Skin epidermis (tissue), 12 donors: Measurements from ENCODE around the gene ADCY9.
A peak's percentile ranks its signal among the peaks of the same experiment; 100 is the strongest.
"Not testable (repeated sequence)": the region's sequence is repeated elsewhere in the genome, so short reads cannot be mapped to it uniquely, and the experiment has no call there.

Experiments used
- H3K27ac ChIP-seq, 21 experiments: fragments of 200-600 bp; sonication (generic) in 11 of 21; one replicate each; pipeline ENCODE4 v1.5.0; 2020; ENCODE audit warnings: mild to moderate bottlenecking in 3 of 21, inconsistent platforms in 2 of 21, moderate library complexity in 2 of 21
- H3K4me3 ChIP-seq, 7 experiments: fragments of 200-600 bp; sonication (generic) in 2 of 7; one replicate each; pipeline ENCODE4 v1.5.0; 2020; ENCODE audit warnings: inconsistent platforms in 2 of 7, mild to moderate bottlenecking in 2 of 7, moderate library complexity in 1 of 7

Gene ADCY9

DNA sequence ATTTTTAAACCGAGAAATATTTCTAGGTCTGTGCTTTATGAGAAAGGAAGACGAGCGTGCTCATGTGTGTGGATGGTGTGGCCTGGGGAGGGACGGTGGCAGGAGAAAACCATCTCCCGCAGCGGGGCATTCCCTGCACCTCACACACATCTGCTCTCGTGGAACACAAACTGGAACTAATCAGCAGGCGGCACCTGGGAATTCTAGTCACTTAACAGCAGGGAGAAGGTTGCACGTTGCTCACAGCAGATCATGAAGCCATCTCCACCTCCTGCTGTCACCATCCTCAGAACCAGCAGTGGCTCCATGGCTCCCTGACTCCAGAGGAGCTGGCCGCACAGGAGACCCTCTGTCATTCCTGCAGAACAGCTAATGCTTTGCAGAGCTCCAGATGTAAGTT is 35.2 kb downstream of the ADCY9 start:
- no peak overlapping the region for H3K4me3 ChIP-seq
- peak overlapping the region in 1 of 21 experiments; percentile 10 for H3K27ac ChIP-seq

DNA sequence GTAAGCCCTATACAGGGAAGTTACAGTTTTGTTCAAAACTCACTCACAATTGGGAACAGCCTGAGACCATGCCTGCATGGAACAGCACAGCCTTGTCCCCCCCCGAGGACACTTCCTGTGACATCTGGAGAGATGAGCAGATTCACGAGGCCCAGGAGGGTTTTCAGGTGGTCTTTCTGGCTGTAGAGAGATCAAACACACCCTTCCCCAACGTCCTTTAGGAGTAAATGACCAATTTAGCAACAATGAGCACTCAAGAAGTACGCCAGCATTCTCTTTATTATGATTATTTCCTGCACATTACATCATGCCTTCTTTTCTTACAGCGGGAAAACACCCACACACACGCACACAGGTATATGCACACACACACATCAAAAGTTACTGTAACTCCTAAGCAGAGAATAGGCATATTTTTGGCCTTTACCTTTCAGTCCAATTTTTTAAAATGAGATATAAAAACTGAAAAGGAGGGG is 39.0 kb downstream of the ADCY9 start:
- no peak overlapping the region for H3K27ac ChIP-seq
- no peak overlapping the region for H3K4me3 ChIP-seq

DNA sequence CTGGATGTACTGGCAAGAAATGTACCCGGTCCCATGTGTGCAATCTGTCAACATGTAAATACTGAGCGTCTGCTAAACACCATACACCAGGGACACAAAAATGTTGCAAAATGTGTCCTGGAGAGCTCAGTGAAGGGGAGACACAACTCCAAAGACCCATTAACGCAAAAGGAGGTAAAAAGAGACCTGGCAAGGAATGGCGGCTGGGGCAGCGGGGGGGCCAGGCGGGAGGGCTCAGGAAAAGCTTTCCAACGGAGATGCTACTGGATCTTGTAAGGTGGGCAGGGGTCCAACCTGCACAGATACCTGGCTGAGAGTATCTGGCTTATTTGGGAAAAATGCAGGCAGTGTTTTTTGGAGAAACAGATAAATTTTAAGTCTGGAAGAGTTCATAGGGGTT is 40.7 kb downstream of the ADCY9 start:
- Histone ChIP-seq H3K27ac (no peak overlapping the region), H3K4me3 (no peak overlapping the region)

DNA sequence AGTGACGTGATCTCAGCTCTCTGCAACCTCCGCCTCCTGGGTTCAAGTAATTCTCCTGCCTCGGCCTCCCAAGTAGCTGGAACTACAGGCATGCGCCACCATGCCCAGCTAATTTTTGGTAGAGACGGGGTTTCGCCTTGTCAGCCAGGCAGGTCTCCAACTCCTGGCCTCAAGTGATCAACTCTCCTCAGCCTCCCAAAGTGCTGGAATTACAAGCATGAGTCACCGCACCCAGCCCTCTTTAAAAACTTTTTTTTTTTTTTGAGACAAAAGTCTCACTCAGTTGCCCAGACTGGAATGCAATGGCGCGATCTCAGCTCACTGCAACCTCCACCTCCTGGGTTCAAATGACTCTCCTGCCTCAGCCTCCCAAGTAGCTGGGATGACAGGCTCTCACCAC is 43.1 kb downstream of the ADCY9 start:
- H3K4me3 ChIP-seq, H3K27ac ChIP-seq: not testable (repeated sequence)

DNA sequence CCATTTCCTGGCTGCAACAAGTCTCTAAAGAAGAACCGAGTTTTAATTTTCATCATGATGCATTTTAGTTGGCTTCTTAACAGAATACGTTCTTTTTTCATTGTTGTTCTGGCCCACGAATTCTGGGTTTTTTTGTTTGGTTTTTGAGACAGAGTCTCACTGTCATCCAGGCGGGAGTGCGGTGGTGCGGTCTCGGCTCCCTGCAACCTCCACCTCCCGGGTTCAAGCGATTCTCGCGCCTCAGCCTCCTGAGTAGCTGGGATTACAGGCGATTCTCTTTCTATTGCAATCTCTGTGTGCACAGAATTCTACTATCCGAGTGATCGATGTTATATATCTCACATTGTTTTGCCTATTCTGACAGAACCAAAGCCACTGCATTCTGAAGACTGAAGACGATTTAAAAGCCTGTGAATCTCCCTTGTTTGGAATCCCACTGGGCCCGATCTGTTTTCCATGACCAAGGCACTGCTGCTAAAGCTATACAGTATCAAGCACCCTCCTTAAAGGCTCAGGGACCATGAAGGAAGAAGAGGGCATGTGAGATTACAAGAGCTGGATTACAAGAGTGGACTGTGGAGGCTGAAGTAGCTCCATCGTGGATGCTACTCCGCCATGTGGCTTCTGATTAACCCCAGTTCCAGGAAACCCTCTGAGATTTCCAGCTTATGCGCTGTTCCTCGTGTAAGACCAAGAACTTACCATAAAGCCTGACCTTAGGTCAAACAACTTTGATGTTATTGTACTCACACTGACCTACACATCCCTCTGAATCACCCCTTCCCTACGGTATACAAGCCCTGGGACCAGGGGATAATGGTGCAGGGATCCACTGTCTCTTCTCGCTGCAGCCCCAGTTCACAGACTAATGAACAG is 44.3 kb downstream of the ADCY9 start:
- Histone ChIP-seq H3K4me3 (no peak overlapping the region), H3K27ac (no peak overlapping the region)

DNA sequence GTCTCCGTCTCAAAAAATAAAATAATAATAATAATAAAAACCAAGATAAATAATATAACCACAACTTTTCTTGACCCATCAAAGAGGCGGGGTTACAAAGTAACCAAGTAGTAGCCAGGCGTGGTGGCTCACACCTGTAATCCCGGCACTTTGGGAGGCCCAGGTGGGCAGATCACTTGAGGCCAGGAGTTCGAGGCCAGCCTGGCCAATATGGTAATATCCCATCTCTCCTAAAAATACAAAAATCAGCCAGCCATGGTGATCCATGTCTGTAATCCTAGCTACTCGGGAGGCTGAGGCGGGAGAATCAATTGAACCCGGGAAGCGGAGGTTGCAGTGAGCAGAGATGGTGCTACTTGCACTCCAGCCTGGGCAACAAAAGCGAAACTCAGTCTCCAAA is 45.3 kb downstream of the ADCY9 start:
- Histone ChIP-seq H3K27ac (no peak overlapping the region), H3K4me3 (no peak overlapping the region)

DNA sequence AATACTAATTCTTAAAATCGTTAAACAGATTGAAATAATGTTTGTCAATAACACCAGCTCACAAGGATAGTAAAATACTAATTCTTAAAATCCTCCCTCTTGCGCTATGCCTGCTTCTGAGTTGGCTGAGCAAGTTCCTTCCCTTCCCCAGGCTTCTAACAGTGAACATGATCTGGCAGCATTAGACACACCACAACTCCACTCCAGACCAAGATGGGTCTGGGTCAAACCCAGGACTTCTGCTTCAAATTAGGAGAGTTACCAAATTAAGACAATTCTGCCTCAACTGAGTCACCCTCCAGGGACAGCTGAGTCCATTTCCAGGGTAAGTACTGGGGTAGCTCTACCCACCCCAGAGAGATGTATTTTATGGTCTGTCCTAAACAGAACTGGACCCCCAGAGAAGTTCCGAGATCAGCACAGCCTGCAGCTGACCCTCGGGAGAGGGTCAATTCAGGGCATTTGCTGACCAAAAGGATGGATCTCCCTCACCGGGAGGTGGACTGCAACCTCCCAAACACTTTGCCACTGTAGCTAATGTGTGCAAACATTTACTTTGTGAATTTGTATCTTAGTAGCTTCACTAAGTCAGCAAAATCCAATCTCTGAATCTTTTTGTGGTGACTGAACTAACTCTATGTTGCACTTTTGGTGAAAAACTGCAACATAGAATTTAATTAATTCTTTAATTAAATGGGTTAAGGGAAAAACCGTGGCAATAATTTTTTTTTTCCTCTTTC is 48.8 kb downstream of the ADCY9 start:
- H3K4me3 ChIP-seq = no peak overlapping the region
- no peak overlapping the region for H3K27ac ChIP-seq

DNA sequence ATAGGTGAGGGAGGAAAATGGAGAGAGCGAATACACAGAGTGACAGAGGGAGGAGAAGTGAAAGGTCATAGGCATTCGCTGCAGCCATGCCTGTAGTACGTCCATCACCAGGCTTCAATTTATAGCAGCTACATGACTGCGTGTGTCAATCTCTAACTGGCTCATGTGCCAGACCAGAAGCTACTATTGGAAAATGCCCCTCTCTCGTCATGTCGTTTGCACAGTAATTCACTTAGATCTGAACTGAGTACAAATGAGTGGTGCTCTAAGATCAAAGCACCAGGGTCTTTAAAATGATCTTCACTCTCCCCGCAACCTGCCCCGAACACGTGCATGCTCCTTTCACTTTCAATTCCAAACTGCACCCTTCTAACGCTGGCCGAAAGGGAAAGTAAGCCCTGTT is 51.3 kb downstream of the ADCY9 start:
- Histone ChIP-seq H3K4me3 (peak overlapping the region in 1 of 7 experiments; percentile 13), H3K27ac (peak overlapping the region in 1 of 21 experiments; percentile 8)

DNA sequence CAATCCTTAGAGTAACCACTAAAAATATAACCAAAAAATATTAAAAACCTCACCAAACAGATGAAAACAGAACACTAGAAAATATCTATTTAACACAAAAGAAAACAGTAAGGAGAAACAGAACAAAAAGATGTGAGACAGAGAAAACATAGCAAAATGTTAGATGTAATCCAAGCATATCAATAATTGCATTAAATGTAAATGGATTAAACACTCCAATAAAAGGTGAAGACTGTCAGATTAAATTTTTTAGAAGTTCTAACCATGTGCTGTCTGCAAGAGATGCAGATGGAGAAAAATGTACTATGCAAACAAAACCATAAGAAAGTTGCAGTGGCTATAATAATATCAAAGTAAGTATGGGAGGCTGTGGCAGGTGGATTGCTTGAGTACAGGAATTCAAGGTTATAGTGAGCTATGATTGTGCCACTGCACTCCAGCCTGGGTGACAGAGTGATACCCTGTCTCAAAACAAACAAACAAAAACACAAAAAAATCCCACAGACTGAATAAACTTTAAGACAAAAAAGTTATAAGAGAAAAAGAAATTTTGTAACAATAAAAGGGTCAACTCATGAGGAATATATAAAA is 53.9 kb downstream of the ADCY9 start:
- H3K27ac ChIP-seq = no peak overlapping the region
- H3K4me3 ChIP-seq = no peak overlapping the region

DNA sequence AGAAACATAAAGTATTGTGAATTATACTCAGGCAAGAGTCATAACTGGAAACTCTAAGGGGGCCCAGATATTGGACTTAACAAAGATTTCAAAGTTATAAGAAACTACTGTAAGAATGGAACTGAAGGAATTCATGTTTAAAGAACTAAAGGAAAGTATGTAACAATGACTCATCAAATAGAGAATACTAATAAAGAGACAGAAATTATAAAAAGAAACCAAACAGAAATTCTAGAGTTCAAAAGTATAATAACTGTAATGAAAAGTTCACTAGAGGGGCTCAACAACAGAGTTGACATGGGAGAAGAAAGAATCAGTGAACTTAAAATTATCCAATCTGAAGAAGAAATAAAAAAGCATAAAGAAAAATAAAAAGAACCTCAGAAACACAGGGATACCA is 55.4 kb downstream of the ADCY9 start:
- H3K27ac ChIP-seq = no peak overlapping the region
- no peak overlapping the region for H3K4me3 ChIP-seq

DNA sequence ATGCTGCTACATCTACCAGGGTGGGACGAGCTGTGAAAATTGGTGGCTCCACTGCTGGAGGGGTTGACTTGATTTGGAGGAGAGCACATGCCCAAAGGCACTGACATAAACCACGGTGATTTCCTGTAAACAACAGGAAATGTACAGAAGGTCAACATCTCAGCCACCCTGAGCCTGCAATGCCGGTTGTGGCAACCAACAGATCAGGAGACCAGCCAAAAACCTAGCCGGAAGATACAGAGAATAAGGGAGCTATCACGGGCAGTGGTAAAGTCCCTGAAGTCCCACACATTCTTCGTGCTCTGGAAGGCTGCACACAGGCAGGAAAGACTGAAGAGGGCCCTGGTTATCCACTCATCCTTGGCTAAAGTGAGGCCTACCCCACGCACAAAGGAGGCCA is 56.2 kb downstream of the ADCY9 start:
- no peak overlapping the region for H3K4me3 ChIP-seq
- no peak overlapping the region for H3K27ac ChIP-seq

DNA sequence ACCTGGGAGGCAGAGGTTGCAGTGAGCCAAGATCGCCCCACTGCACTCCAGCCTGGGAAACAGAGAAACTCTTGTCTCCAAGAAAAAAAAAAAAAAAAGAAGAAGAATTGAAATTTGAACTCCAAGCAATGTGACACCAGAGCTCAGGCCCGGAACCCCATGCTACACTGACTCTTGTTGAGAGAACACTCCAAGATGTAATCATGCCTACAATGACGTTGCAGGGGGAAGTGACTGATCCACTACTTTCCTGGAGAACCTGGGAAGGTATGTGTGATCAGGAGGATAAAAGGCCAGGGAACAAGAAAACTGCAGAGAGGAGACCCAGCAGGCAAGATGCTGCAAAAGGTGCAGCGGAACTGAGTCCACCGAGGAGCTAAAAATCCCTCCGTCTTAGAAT is 57.9 kb downstream of the ADCY9 start:
- no peak overlapping the region for H3K27ac ChIP-seq
- no peak overlapping the region for H3K4me3 ChIP-seq

DNA sequence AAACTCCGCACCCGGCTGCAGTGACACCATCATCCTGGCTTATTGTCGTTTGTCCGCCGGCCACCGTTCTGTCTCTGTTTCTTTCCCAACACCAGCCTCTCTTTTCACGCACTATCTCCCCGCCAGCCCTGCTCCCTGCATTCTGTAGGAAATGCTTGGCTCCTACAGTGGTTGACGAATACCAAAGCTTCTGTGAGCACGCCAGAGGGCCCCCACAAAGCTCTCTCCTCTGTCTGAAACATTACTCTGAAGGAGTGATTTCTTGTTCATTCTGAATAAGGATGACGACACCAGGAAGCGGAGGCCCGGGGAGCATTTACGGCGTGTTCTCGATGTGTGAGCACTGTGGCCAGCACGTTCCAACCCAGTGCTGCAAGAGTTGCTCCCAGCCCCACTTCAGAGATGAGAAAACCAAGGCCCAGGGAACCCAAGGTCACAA is 58.8 kb downstream of the ADCY9 start:
- no peak overlapping the region for H3K27ac ChIP-seq

DNA sequence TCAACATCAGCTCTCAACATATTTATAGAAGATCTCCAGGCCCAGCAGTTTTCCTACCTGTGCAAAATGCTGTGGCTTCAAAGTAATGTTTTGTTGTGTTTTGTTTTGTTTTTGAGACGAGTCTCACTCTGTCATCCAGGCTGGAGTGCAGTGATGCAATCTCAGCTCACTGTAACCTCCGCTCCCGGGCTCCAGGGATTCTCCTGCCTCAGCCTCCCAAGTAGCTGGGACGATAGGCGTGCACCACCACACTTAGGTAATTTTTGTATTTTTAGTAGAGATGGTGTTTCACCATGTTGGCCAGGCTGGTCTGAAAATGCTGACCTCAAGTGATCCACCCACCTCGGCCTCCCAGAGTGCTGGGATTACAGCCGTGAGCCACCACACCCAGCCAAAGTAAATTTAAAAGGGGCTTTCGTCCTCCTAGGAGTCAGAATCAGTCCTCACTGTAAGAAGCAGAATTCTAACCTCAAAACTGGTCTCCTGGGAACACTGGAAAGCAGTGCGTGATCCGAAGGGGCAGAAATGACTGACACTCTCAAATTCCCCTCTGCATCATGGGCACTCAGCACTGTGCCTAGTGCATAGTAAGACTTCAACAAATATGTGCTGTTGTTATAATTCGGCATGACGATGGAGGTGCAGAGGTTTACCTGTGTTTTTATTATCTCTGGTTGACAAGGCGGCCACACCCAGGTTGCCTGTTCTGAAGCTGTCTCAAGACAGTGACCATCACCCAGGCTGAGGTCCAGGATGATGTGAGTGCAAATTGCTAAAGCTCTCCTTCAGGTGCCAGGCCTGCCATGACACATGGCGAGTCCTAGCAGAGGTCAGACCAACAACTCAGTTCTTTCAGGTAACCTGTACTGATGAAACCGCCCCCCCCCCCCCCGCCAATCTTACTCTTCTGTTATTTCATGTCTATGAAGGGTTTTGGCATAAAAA is 59.8 kb downstream of the ADCY9 start:
- Histone ChIP-seq H3K27ac (no peak overlapping the region), H3K4me3 (no peak overlapping the region)

More for the DNA sequence above, 58.8 kb downstream of the ADCY9 start:
- no peak overlapping the region for H3K4me3 ChIP-seq

DNA sequence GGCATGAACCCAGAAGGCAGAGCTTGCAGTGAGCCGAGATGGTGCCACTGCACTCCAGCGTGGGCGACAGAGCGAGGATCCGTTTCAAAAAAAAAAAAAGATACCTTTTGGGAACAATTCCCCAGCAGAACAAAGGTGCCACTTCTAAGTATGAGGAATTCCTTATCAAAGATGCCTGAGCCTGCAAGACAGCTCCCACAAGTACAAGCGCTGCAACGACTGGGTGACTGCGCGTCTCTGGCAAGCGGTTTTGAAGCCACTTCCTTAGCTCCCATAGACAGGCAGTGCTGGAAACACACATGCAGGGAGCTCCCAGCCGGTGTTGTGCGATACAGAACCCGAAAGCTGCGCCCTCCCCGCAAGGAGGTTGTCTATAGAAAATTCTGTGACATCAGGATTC is 60.5 kb downstream of the ADCY9 start:
- H3K27ac ChIP-seq = no peak overlapping the region
- no peak overlapping the region for H3K4me3 ChIP-seq

DNA sequence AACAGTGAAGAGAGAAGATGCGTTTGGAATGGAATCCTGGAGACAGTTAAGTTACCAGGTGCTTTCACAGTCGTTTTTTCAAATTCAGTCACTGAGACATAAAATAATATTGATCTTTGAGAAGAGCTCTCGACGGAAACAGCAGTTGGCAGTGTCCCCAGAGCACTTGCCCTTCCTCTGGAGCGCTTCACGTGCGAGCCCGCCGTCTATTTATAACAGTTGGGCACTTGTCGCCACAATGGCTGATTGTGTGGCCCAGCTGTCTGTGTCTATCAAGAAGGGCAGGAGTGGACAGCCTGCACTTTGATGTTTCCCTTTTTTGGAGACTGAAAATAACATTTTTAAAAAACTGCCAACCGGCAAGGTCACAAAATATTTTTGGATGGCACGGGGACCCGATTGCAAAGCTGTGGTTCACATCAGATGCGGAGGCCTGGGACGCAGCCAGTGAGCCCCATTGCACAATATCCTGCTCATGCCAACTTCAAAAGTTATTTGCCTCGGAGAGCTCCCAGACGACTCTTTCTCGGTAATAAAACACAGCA is 62.9 kb downstream of the ADCY9 start:
- peak overlapping the region in 19 of 21 experiments; percentile 7 to 80 (median 64) for H3K27ac ChIP-seq

DNA sequence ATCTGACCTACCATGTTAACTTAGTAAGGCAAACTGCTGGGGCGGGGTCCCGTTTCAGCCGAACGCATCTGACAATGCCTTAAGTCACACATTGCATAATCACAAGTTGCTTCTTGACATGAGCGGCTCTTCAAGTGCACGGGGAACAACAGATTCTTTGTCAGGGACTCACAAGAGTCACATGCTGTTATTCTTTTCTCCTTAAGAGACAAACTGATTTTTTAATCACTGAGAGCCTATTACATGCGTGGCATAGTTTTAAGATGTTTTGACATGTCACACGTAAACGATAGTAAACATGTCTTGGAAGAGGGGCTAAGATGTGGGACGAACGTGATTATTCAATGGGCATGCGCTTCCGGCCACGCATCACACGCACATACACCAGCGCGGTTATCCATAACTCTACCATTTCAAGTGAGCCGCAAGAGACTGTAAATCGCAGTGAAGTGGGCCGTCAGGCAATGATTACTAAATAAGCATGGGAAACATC is 63.4 kb downstream of the ADCY9 start:
- Histone ChIP-seq H3K27ac (peak overlapping the region in 19 of 21 experiments; percentile 7 to 80 (median 65)), H3K4me3 (peak overlapping the region in 2 of 7 experiments; percentile 5 to 10)

More for the DNA sequence above, 62.9 kb downstream of the ADCY9 start:
- peak overlapping the region in 3 of 7 experiments; percentile 5 to 11 (median 10) for H3K4me3 ChIP-seq

DNA sequence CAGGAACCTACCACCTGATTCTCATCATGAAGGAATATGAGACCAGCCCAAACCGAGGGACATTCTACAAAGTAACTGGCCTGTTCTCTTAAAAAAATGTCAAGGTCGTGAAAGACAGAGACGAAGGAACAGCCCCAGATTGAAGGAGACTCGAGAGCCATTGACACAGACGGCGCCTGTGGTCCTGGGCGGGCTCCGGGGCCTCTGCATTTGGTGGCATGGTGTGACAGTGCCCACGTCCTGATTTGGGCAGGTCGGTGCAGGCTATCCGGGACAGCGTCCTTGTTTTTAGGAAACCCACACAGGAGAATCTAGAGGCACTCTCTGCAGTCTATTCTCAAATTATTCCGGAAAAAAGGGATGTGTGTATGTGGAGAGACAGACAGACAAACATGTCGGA is 64.1 kb downstream of the ADCY9 start:
- no peak overlapping the region for H3K4me3 ChIP-seq
- peak overlapping the region in 12 of 21 experiments; percentile 4 to 80 (median 55) for H3K27ac ChIP-seq

DNA sequence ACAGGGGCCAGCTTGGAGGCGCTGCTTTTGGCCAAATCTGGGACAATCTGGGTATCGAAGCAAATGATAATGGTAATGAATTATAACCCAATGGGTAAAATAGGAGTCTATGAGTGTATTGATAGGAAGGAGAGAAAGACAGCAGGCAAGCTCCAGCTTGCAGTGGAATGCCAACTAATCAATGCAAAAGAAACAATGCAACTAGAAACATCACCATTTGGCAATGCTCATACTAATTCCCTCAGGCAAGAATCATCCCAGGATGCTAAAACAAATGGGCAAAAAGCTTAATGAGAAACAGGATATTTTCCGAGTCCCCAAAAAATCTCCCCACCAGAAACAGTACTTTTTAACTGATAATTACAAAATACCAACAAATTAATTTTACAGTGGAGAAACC is 64.7 kb downstream of the ADCY9 start:
- no peak overlapping the region for H3K4me3 ChIP-seq
- peak overlapping the region in 4 of 21 experiments; percentile 52 to 78 (median 64) for H3K27ac ChIP-seq
